Caco-2 (cell line): ENCODE results near the gene ADGRB2. TPM values are rescaled to one million over a fixed set of nuclear protein-coding genes. Genes with fewer than 3 reads are reported as not detected.
A peak's percentile ranks its signal among the peaks of the same experiment; 100 is the strongest.

ENCODE experiments used
- BruUV-seq: library from RNA; stranded (reverse); fragments of 400-500 nt; replicated peaks from 2 replicates; lab custom pipeline; 2021; lab: Mats Ljungman, UMichigan
- CTCF ChIA-PET: fragments of 300-600 bp; sonication (Branson Sonifier 250); formaldehyde crosslinking; loops from one replicate; lab custom pipeline; 2022; ENCODE audit warnings: antibody characterized with exemption; lab: Charles Lee
- POLR2A ChIA-PET: fragments of 300-600 bp; sonication (Branson Sonifier 250); formaldehyde crosslinking; loops from one replicate; lab custom pipeline; 2022; ENCODE audit warnings: antibody characterized with exemption; lab: Charles Lee
- DNase-seq, 2 experiments: peaks; one replicate each; pipeline versions ENCODE4 v3.0.0 to v3.0.0-alpha.2; 2020 to 2022
- H3K27me3 ChIP-seq: replicated peaks from 2 replicates; pipeline ENCODE4 v1.6.0; 2011; ENCODE audit warnings: low read length; ENCODE audit not compliant: control insufficient read depth, insufficient read depth
- H3K36me3 ChIP-seq: 2 replicates; pipeline ENCODE4 v1.5.1; 2011; ENCODE audit warnings: low read length; ENCODE audit not compliant: control insufficient read depth, insufficient read depth
- H3K4me1 ChIP-seq: fragments of 250-450 bp; sonication (Bioruptor Pico); 2 replicates; pipeline ENCODE4 v1.5.1; 2020; ENCODE audit warnings: mild to moderate bottlenecking
- H3K4me3 ChIP-seq: 2 replicates; pipeline ENCODE4 v1.5.1; 2011; ENCODE audit warnings: low read depth, mild to moderate bottlenecking, control low read depth, low read length
- H3K9me3 ChIP-seq: fragments of 250-450 bp; sonication (Bioruptor Pico); 2 replicates; pipeline ENCODE4 v1.5.1; 2020; ENCODE audit warnings: mild to moderate bottlenecking, moderate library complexity
- H3K27ac Mint-ChIP-seq: one replicate; pipeline ENCODE4 v1.8.0; 2022; ENCODE audit warnings: mixed read lengths; ENCODE audit not compliant: unreplicated experiment
- H3K27me3 Mint-ChIP-seq: one replicate; pipeline ENCODE4 v1.8.0; 2022; ENCODE audit warnings: mixed read lengths; ENCODE audit not compliant: insufficient read depth, unreplicated experiment
- H3K36me3 Mint-ChIP-seq: one replicate; pipeline ENCODE4 v1.8.0; 2022; ENCODE audit warnings: mild to moderate bottlenecking, mixed read lengths; ENCODE audit not compliant: insufficient read depth, unreplicated experiment
- H3K4me1 Mint-ChIP-seq: one replicate; pipeline ENCODE4 v1.8.0; 2022; ENCODE audit warnings: low read depth, mixed read lengths; ENCODE audit not compliant: unreplicated experiment
- H3K4me3 Mint-ChIP-seq: one replicate; pipeline ENCODE4 v1.8.0; 2022; ENCODE audit warnings: mild to moderate bottlenecking, moderate library complexity, mixed read lengths; ENCODE audit not compliant: unreplicated experiment
- H3K9me3 Mint-ChIP-seq: one replicate; pipeline ENCODE4 v1.8.0; 2022; ENCODE audit warnings: mixed read lengths; ENCODE audit not compliant: unreplicated experiment
- intact Hi-C: fragments of 100-400 bp; cut with micrococcal nuclease; formaldehyde crosslinking; loops from one replicate; pipeline ENCODE4 v1.10.0; 2022; ENCODE audit not compliant: unreplicated experiment
- total RNA-seq: library from RNA; stranded (reverse); gene quantifications from 2 replicates; pipeline ENCODE4 v1.2.3, GENCODE V29; 2022
- TF ChIP-seq, protein P1 (sequence below), 2 experiments: fragments of 200-600 bp in 1 of 2; IDR thresholded peaks; 1 replicate in 1 of 2; 2 replicates in 1 of 2; pipeline versions ENCODE4 v1.5.1 to v1.8.0; 2011 to 2022; ENCODE audit warnings: antibody characterized with exemption in 1 of 2, control low read depth in 1 of 2, inconsistent platforms in 1 of 2, low read depth in 1 of 2, low read length in 1 of 2, mild to moderate bottlenecking in 1 of 2, moderate library complexity in 1 of 2; ENCODE audit not compliant: insufficient read depth in 1 of 2, severe bottlenecking in 1 of 2, unreplicated experiment in 1 of 2

Gene ADGRB2
- total RNA-seq, 1 experiment from 2014 or later, result 2.2 TPM

DNA sequence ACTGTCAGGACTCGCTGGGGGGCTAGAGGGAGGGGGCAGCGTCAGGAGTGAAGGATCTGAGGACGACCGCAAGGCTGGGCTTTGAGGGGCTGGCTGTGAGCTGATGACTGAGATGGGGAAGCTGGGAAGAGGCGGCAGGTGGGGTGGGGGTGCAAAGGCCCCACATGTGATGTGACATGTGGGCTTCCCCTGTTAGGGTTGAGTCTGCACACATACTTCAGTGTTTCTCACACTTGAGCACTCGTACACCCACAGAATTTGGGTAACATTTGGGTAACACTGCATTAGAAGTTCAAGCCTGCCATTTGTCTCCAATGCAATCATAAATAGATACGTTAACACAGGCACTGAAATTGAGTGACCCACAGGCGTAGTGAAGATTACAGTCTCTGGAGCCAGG, 76.5 kb downstream of the ADGRB2 start:
- intact Hi-C loops, result no loop called here
- CTCF ChIA-PET, result no interaction called here
- BruUV-seq, result no TSS peak
- Mint-ChIP-seq H3K9me3 (no peaks in the 10 kb centered on the region), H3K36me3 (no peaks in the 10 kb centered on the region), H3K27me3 (no peaks in the 10 kb centered on the region), H3K27ac (no peak overlapping the region), H3K4me1 (no peaks in the 10 kb centered on the region), H3K4me3 (no peak overlapping the region)
- TF ChIP-seq, protein P1, sequence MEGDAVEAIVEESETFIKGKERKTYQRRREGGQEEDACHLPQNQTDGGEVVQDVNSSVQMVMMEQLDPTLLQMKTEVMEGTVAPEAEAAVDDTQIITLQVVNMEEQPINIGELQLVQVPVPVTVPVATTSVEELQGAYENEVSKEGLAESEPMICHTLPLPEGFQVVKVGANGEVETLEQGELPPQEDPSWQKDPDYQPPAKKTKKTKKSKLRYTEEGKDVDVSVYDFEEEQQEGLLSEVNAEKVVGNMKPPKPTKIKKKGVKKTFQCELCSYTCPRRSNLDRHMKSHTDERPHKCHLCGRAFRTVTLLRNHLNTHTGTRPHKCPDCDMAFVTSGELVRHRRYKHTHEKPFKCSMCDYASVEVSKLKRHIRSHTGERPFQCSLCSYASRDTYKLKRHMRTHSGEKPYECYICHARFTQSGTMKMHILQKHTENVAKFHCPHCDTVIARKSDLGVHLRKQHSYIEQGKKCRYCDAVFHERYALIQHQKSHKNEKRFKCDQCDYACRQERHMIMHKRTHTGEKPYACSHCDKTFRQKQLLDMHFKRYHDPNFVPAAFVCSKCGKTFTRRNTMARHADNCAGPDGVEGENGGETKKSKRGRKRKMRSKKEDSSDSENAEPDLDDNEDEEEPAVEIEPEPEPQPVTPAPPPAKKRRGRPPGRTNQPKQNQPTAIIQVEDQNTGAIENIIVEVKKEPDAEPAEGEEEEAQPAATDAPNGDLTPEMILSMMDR (IDR thresholded peaks at IDR 0.05; ENCODE audit: insufficient read depth in 1 of 2, low read depth in 1 of 2, low read length in 1 of 2, severe bottlenecking in 1 of 2, unreplicated experiment in 1 of 2), result no peak
- POLR2A ChIA-PET, result no interaction called here
- Histone ChIP-seq H3K36me3 (no peaks in the 10 kb centered on the region), H3K9me3 (no peaks in the 10 kb centered on the region), H3K27me3 (no peaks in the 10 kb centered on the region), H3K4me3 (no peak overlapping the region), H3K4me1 (no peaks in the 10 kb centered on the region)
- DNase-seq, result no peak

DNA sequence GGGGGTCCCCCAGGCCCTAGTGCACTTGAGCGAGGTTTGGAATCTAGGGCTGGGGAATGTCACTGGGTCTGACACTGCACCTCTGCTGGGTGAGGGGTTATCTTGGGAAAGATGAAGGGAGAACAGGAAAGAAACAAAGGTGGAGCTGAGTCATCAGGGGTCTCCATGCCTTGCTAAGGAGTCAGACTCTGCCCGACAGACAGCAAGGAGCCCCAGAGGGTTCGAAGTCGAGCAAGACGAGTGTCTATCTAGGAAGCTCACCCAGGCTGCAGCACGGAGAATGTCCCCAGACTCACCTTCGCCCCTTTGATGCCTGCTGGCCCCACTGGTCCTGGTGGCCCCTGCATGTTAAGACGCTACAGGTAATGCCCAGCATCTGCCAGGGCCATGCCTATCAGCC, 78.3 kb downstream of the ADGRB2 start:
- BruUV-seq, result no TSS peak
- DNase-seq, result no peak
- H3K27ac Mint-ChIP-seq, result no peak overlapping the region
- no peak overlapping the region for H3K4me3 Mint-ChIP-seq
- no peaks in the 10 kb centered on the region for H3K36me3 Mint-ChIP-seq
- no peaks in the 10 kb centered on the region for H3K9me3 ChIP-seq
- ChIA-PET CTCF (interaction anchor here (0.6 kb wide), 1 partner anchor 104 kb away, joined by 3 read pairs; no protein-coding TSS in a partner anchor), POLR2A (no interaction called here)
- H3K4me3 ChIP-seq, result no peak overlapping the region
- H3K36me3 ChIP-seq, result no peaks in the 10 kb centered on the region
- intact Hi-C loops, result no loop called here
- TF ChIP-seq, protein P1 (IDR thresholded peaks at IDR 0.05; ENCODE audit: insufficient read depth in 1 of 2, low read depth in 1 of 2, low read length in 1 of 2, severe bottlenecking in 1 of 2, unreplicated experiment in 1 of 2), result no peak
- H3K27me3 ChIP-seq, result no peaks in the 10 kb centered on the region
- no peaks in the 10 kb centered on the region for H3K4me1 ChIP-seq
- no peaks in the 10 kb centered on the region for H3K9me3 Mint-ChIP-seq
- H3K27me3 Mint-ChIP-seq, result no peaks in the 10 kb centered on the region
- H3K4me1 Mint-ChIP-seq, result no peaks in the 10 kb centered on the region

DNA sequence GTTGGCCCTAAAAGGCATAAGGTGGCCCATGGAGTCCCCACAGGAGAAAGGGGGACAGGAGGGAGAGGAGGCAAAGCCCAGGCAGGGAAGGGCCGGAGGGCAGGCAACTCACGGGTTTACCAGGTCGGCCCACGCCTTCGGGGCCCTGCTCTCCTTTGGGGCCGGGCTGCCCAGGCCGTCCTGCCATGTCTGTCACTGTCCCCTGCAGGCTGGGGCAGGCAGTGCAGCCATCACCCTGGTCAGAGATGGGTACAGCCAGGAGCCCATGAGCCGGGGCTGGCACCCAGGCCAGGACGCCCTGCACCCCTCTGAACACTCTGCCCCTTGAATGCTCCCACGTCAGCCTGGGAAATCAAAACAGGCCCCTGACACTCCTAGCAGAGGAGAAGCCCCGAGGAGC, 80.1 kb downstream of the ADGRB2 start:
- H3K9me3 ChIP-seq, result no peaks in the 10 kb centered on the region
- Mint-ChIP-seq H3K4me3 (no peak overlapping the region), H3K9me3 (no peaks in the 10 kb centered on the region), H3K4me1 (no peaks in the 10 kb centered on the region), H3K27me3 (no peaks in the 10 kb centered on the region), H3K27ac (no peak overlapping the region), H3K36me3 (no peaks in the 10 kb centered on the region)
- CTCF ChIA-PET, result interaction anchor here (0.7 kb wide), 1 partner anchor 12 kb away, joined by 3 read pairs; no protein-coding TSS in a partner anchor
- TF ChIP-seq, protein P1 (IDR thresholded peaks at IDR 0.05; ENCODE audit: insufficient read depth in 1 of 2, low read depth in 1 of 2, low read length in 1 of 2, severe bottlenecking in 1 of 2, unreplicated experiment in 1 of 2), result peak in 1 of 2 experiments; percentile 15
- intact Hi-C loops, result no loop called here
- peak in 1 of 2 experiments; percentile 15 for DNase-seq
- POLR2A ChIA-PET, result no interaction called here
- H3K36me3 ChIP-seq, result no peaks in the 10 kb centered on the region
- H3K4me3 ChIP-seq, result no peak overlapping the region
- no TSS peak for BruUV-seq
- no peaks in the 10 kb centered on the region for H3K27me3 ChIP-seq
- no peaks in the 10 kb centered on the region for H3K4me1 ChIP-seq
